CD14-positive monocyte (primary cell): ENCODE data around the gene TEDDM1. TPM values are rescaled to one million over a fixed set of nuclear protein-coding genes. Genes with fewer than 3 reads are reported as not detected.

Source experiments
- DNase-seq, 3 donors: peaks; one replicate each; pipeline ENCODE4 v3.0.0-alpha.2; 2011 to 2022
- H2AFZ ChIP-seq: 2 replicates; pipeline ENCODE4 v1.6.0; 2012; ENCODE audit warnings: mild to moderate bottlenecking, low read depth, low read length, inconsistent platforms; ENCODE audit not compliant: insufficient read depth, poor library complexity, severe bottlenecking
- H3K27ac ChIP-seq, 2 donors: 1 replicate in 1 of 2; 2 replicates in 1 of 2; pipeline ENCODE4 v1.5.1; 2012 to 2013; ENCODE audit warnings: low read length in 2 of 2, control low read depth in 1 of 2, inconsistent platforms in 1 of 2, low read depth in 1 of 2, mild to moderate bottlenecking in 1 of 2
- H3K27me3 ChIP-seq, 2 donors: one replicate each; pipeline versions ENCODE4 v1.6.0 to v1.6.1; 2011 to 2013; ENCODE audit warnings: low read length in 2 of 2; ENCODE audit not compliant: control insufficient read depth in 2 of 2, insufficient read depth in 2 of 2
- H3K36me3 ChIP-seq, 2 donors: replicated peaks in 1 of 2; 1 replicate in 1 of 2; 2 replicates in 1 of 2; pipeline versions ENCODE4 v1.5.1 to v1.6.1; 2012 to 2013; ENCODE audit warnings: low read length in 2 of 2, control low read depth in 1 of 2, inconsistent platforms in 1 of 2, mild to moderate bottlenecking in 1 of 2; ENCODE audit not compliant: insufficient read depth in 2 of 2, control insufficient read depth in 1 of 2
- H3K4me1 ChIP-seq, 2 donors: 1 replicate in 1 of 2; 2 replicates in 1 of 2; pipeline versions ENCODE4 v1.5.1 to v1.6.1; 2012 to 2013; ENCODE audit warnings: low read length in 2 of 2, control low read depth in 1 of 2, inconsistent platforms in 1 of 2, mild to moderate bottlenecking in 1 of 2, moderate library complexity in 1 of 2; ENCODE audit not compliant: insufficient read depth in 2 of 2, control insufficient read depth in 1 of 2
- H3K4me2 ChIP-seq: replicated peaks from 2 replicates; pipeline ENCODE3; 2012; ENCODE audit warnings: low read length, moderate library complexity, mild to moderate bottlenecking; ENCODE audit not compliant: poor library complexity, severe bottlenecking; ENCODE audit errors: extremely low read depth
- H3K4me3 ChIP-seq, 3 experiments: fragments of 200-600 bp in 1 of 3; sonication (generic) in 1 of 3; replicated peaks in 1 of 3; 1 replicate in 2 of 3; 2 replicates in 1 of 3; pipeline ENCODE4 v1.5.1; 2011 to 2013; ENCODE audit warnings: low read length in 3 of 3, mild to moderate bottlenecking in 3 of 3, control low read depth in 2 of 3, low read depth in 2 of 3, inconsistent platforms in 1 of 3, moderate library complexity in 1 of 3
- H3K79me2 ChIP-seq: 2 replicates; pipeline ENCODE4 v1.6.0; 2012; ENCODE audit warnings: mild to moderate bottlenecking, control low read depth, inconsistent platforms, low read length, moderate library complexity; ENCODE audit not compliant: insufficient read depth
- H3K9ac ChIP-seq: 2 replicates; pipeline ENCODE4 v1.6.0; 2017; ENCODE audit warnings: low read length, mild to moderate bottlenecking; ENCODE audit not compliant: insufficient read depth, poor library complexity, severe bottlenecking
- H3K9me3 ChIP-seq, 2 donors: replicated peaks in 1 of 2; 1 replicate in 1 of 2; 2 replicates in 1 of 2; pipeline versions ENCODE4 v1.5.1 to v1.6.1; 2012 to 2013; ENCODE audit warnings: low read length in 2 of 2, control low read depth in 1 of 2; ENCODE audit not compliant: control insufficient read depth in 1 of 2, insufficient read depth in 1 of 2
- H4K20me1 ChIP-seq: 2 replicates; pipeline ENCODE4 v1.6.0; 2012; ENCODE audit warnings: mild to moderate bottlenecking, low read length, control low read depth, moderate library complexity; ENCODE audit not compliant: insufficient read depth
- H3K27ac Mint-ChIP-seq, 7 donors: one replicate each; pipeline ENCODE4 v1.8.0; 2020; ENCODE audit warnings: mild to moderate bottlenecking in 7 of 7, mixed read lengths in 7 of 7, moderate library complexity in 6 of 7, inconsistent platforms in 2 of 7
- H3K27me3 Mint-ChIP-seq, 3 donors: one replicate each; pipeline ENCODE4 v1.8.0; 2021 to 2022; ENCODE audit warnings: low read depth in 3 of 3, mild to moderate bottlenecking in 3 of 3, mixed read lengths in 3 of 3, moderate library complexity in 3 of 3, inconsistent platforms in 1 of 3
- H3K36me3 Mint-ChIP-seq, 2 donors: one replicate each; pipeline ENCODE4 v1.8.0; 2020; ENCODE audit warnings: mixed read lengths in 2 of 2, inconsistent platforms in 1 of 2, mild to moderate bottlenecking in 1 of 2
- H3K4me1 Mint-ChIP-seq: one replicate; pipeline ENCODE4 v1.8.0; 2020; ENCODE audit warnings: mild to moderate bottlenecking, mixed read lengths
- H3K4me3 Mint-ChIP-seq, 2 donors: one replicate each; pipeline ENCODE4 v1.8.0; 2020; ENCODE audit warnings: mild to moderate bottlenecking in 2 of 2, mixed read lengths in 2 of 2, moderate library complexity in 1 of 2
- H3K9me3 Mint-ChIP-seq, 7 donors: one replicate each; pipeline ENCODE4 v1.8.0; 2020 to 2022; ENCODE audit warnings: mixed read lengths in 7 of 7, mild to moderate bottlenecking in 6 of 7, moderate library complexity in 6 of 7, inconsistent platforms in 2 of 7
- WGBS: methylation state at CpG from one replicate; pipeline ENCODE4 v1.1.5; 2013; ENCODE audit warnings: missing lambda C conversion rate; ENCODE audit not compliant: insufficient coverage; 5-methylcytosine and 5-hydroxymethylcytosine counted together
- intact Hi-C, 2 donors: fragments of 100-400 bp; cut with micrococcal nuclease; formaldehyde crosslinking; loops; one replicate each; pipeline versions ENCODE4 v1.15.0 to v1.15.1; 2023
- polyA plus RNA-seq, 3 donors: library from polyadenylated mRNA; depleted of rRNA in 1 of 3; unstranded in 2 of 3; stranded (reverse) in 1 of 3; fragments of 300-500 nt in 2 of 3; fragments of >200 nt in 1 of 3; fragmentation: Illumina TruSeq in 2 of 3; gene quantifications; 1 replicate in 2 of 3; 2 replicates in 1 of 3; pipeline ENCODE4 v1.2.3, GENCODE V29; 2012 to 2021
- TF ChIP-seq, protein P1 (sequence below): fragments of 200-600 bp; IDR thresholded peaks from one replicate; pipeline ENCODE4 v1.8.0; 2022; ENCODE audit warnings: antibody characterized with exemption, mild to moderate bottlenecking

Gene TEDDM1
- polyA plus RNA-seq, 3 donors = 0.07 TPM; not detected in 2

DNA sequence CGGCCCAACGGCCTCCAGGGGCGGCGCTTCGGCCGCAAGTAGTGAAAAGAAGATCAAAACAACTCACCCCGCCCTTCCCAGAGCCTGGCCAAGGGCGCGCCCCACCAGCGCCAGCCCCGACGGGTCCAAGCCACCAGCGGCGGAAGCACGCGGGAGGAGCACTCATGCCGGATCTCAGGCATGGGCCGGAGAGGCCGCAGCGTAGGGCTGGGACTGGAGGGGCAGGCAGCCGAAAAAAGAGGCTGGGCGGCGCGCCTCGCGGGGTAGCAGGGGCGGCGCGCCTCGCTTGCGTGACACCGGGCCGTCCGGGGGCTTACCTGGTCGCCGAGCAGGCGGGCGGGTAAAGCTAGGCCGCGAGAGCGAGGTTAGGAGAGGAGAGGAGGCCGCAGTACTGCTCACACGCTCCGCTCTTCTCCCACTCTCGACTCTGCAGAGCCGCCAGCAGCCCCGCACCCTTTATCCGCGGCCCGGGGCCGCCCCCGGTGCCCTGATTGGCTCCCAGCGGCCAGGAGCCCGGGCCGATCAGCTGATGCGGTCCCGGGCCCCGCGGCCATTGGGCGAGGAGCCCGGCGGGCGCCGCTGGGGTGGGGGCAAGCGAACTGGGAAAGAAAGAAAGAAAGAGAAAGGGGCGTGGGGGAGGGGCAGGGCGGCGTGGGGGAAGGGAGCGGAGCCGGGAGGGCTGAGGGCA is 9.0 kb downstream of the TEDDM1 start, which contains the start of gene GLUL:
GLUL (minus strand) TSS at position 429 of the 688 bp plus-strand sequence. CDS start 3,053 bp downstream, outside the sequence.
- Histone ChIP-seq H3K4me2 (peak within 1 kb of the TSS; percentile 89), H3K4me3 (peak within 1 kb of the TSS; percentile 75 to 97 (median 96)), H3K9me3 (no peaks in the 10 kb centered on the region), H3K4me1 (peaks cover 48 to 57% of the 10 kb centered on the region in 2 donors), H3K27ac (peak within 1 kb of the TSS; percentile 77 to 79), H2AFZ (peak within 1 kb of the TSS; percentile 75), H3K9ac (peak within 1 kb of the TSS; percentile 81), H3K36me3 (peaks cover 23 to 25% of the 10 kb centered on the region in 2 donors), H4K20me1 (peaks cover 49% of the 10 kb centered on the region), H3K27me3 (no peaks in the 10 kb centered on the region), H3K79me2 (peaks cover 53% of the 10 kb centered on the region)
- peak within 1 kb of the TSS; percentile 91 to 98 (median 95) for H3K27ac Mint-ChIP-seq
- H3K4me1 Mint-ChIP-seq = peaks cover 70% of the 10 kb centered on the region
- intact Hi-C loops = loop anchor here (2.0 to 10.0 kb wide), 4 partner anchors 129 to 393 kb away; partner anchors contain the start of genes NPL (in 1 of the 2) and RNASEL (in 1 of the 2)
- under 1% methylated on average over 63 of the region's 70 CpGs for WGBS
- TF ChIP-seq, protein P1, sequence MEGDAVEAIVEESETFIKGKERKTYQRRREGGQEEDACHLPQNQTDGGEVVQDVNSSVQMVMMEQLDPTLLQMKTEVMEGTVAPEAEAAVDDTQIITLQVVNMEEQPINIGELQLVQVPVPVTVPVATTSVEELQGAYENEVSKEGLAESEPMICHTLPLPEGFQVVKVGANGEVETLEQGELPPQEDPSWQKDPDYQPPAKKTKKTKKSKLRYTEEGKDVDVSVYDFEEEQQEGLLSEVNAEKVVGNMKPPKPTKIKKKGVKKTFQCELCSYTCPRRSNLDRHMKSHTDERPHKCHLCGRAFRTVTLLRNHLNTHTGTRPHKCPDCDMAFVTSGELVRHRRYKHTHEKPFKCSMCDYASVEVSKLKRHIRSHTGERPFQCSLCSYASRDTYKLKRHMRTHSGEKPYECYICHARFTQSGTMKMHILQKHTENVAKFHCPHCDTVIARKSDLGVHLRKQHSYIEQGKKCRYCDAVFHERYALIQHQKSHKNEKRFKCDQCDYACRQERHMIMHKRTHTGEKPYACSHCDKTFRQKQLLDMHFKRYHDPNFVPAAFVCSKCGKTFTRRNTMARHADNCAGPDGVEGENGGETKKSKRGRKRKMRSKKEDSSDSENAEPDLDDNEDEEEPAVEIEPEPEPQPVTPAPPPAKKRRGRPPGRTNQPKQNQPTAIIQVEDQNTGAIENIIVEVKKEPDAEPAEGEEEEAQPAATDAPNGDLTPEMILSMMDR = no peak
- H3K27me3 Mint-ChIP-seq = peaks cover 0 to 3% (median 0%) of the 10 kb centered on the region in 3 donors
- peak; percentile 82 to 85 (median 83) for DNase-seq
- H3K9me3 Mint-ChIP-seq = peaks cover 0 to 5% (median 0%) of the 10 kb centered on the region in 7 donors
- peaks cover 37 to 41% of the 10 kb centered on the region in 2 donors for H3K36me3 Mint-ChIP-seq
- peak within 1 kb of the TSS; percentile 100 for H3K4me3 Mint-ChIP-seq

DNA sequence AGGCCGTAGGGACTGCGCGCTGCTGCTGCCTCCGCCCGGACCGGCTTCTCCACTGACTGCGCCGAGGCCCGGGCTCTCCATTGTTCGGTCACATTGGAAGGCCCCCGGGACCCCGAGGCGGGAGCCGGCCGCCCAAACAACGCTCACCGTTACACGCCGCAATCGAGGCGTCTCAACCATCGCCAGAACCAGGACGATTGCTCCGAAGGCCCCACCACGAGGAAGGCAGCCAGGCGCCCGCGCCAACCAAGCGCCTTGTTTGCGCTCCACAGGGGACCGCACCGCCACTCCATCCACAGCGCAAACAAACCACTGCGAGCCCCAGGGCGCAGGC is 9.5 kb downstream of the TEDDM1 start:
- peak overlapping the region; percentile 77 to 79 for H3K27ac ChIP-seq
- peaks cover 46 to 54% of the 10 kb centered on the region in 2 donors for H3K4me1 ChIP-seq
- H3K4me2 ChIP-seq = peak overlapping the region; percentile 89
- intact Hi-C loops = loop anchor here (2.0 to 10.0 kb wide), 4 partner anchors 129 to 394 kb away; partner anchors contain the start of genes NPL (in 1 of the 2) and RNASEL (in 1 of the 2)
- H3K79me2 ChIP-seq = peaks cover 53% of the 10 kb centered on the region
- H3K27ac Mint-ChIP-seq = peak overlapping the region; percentile 91 to 98 (median 95)
- peaks cover 28 to 30% of the 10 kb centered on the region in 2 donors for H3K36me3 ChIP-seq
- H3K9me3 ChIP-seq = no peaks in the 10 kb centered on the region
- H3K36me3 Mint-ChIP-seq = peaks cover 43 to 46% of the 10 kb centered on the region in 2 donors
- TF ChIP-seq, protein P1 = no peak
- H3K27me3 Mint-ChIP-seq = peaks cover 0 to 3% (median 0%) of the 10 kb centered on the region in 3 donors
- no peak for DNase-seq
- H2AFZ ChIP-seq = peak overlapping the region; percentile 1
- H3K4me3 ChIP-seq = peak overlapping the region; percentile 75 to 97 (median 96)
- peaks cover 68% of the 10 kb centered on the region for H3K4me1 Mint-ChIP-seq
- 0% methylated on average over 35 of the region's 35 CpGs for WGBS
- H3K4me3 Mint-ChIP-seq = peak overlapping the region; percentile 100
- peak overlapping the region; percentile 81 for H3K9ac ChIP-seq
- peaks cover 0 to 5% (median 0%) of the 10 kb centered on the region in 7 donors for H3K9me3 Mint-ChIP-seq
- H4K20me1 ChIP-seq = peaks cover 54% of the 10 kb centered on the region
- no peaks in the 10 kb centered on the region for H3K27me3 ChIP-seq
